PC-9 (cell line): ENCODE measurements around the gene PTPRF. TPM values are rescaled to one million over a fixed set of nuclear protein-coding genes. Genes with fewer than 3 reads are reported as not detected.

ENCODE experiments used
- BruUV-seq: library from RNA; stranded (reverse); fragments of 400-500 nt; replicated peaks from 2 replicates; lab custom pipeline; 2021; lab: Mats Ljungman, UMichigan
- CTCF ChIA-PET: fragments of 300-600 bp; sonication (Branson Sonifier 250); formaldehyde crosslinking; loops from one replicate; lab custom pipeline; 2022; ENCODE audit warnings: antibody characterized with exemption; lab: Charles Lee
- POLR2A ChIA-PET: fragments of 300-600 bp; sonication (Branson Sonifier 250); formaldehyde crosslinking; loops from one replicate; lab custom pipeline; 2022; ENCODE audit warnings: antibody characterized with exemption; ENCODE audit not compliant: unreplicated experiment; lab: Charles Lee
- DNase-seq, 2 experiments: peaks; one replicate each; pipeline versions ENCODE4 v3.0.0 to v3.0.0-alpha.2; 2015 to 2022; ENCODE audit warnings: mixed read lengths in 1 of 2
- H2AFZ ChIP-seq: fragments of 200-600 bp; sonication (generic); 2 replicates; pipeline ENCODE4 v1.8.1; 2017; ENCODE audit warnings: antibody characterized with exemption
- H3F3A ChIP-seq: fragments of 200-600 bp; sonication (generic); 2 replicates; pipeline ENCODE4 v1.8.1; 2017; ENCODE audit warnings: antibody characterized with exemption, mild to moderate bottlenecking, low read depth; ENCODE audit not compliant: insufficient read depth
- H3K27ac ChIP-seq: fragments of 200-600 bp; sonication (generic); 2 replicates; pipeline ENCODE4 v1.6.1; 2016; ENCODE audit warnings: mixed run types
- H3K27me3 ChIP-seq: fragments of 200-600 bp; sonication (generic); 2 replicates; pipeline ENCODE4 v1.6.1; 2016; ENCODE audit warnings: low read depth, mixed run types; ENCODE audit not compliant: insufficient read depth
- H3K36me3 ChIP-seq: fragments of 200-600 bp; sonication (generic); 2 replicates; pipeline ENCODE4 v1.6.1; 2016; ENCODE audit warnings: low read depth, mixed run types
- H3K4me1 ChIP-seq: fragments of 200-600 bp; sonication (generic); replicated peaks from 2 replicates; pipeline ENCODE4 v1.6.1; 2016; ENCODE audit warnings: mixed run types; ENCODE audit not compliant: insufficient read depth
- H3K4me2 ChIP-seq: fragments of 200-600 bp; sonication (generic); 2 replicates; pipeline ENCODE4 v1.6.1; 2017; ENCODE audit warnings: mixed run types
- H3K4me3 ChIP-seq: fragments of 200-600 bp; sonication (generic); 2 replicates; pipeline ENCODE4 v1.6.1; 2016; ENCODE audit warnings: mixed run types
- H3K79me2 ChIP-seq: fragments of 200-600 bp; sonication (generic); 2 replicates; pipeline ENCODE4 v1.6.1; 2017; ENCODE audit warnings: low read depth, mixed run types
- H3K9me2 ChIP-seq: fragments of 200-600 bp; sonication (generic); 2 replicates; pipeline ENCODE4 v1.8.1; 2017; ENCODE audit warnings: mild to moderate bottlenecking; ENCODE audit not compliant: insufficient read depth
- H3K9me3 ChIP-seq: fragments of 200-600 bp; sonication (generic); 2 replicates; pipeline ENCODE4 v1.8.1; 2016; ENCODE audit warnings: low read depth; ENCODE audit not compliant: insufficient read depth
- H4K20me1 ChIP-seq: fragments of 200-600 bp; sonication (generic); 2 replicates; pipeline ENCODE4 v1.8.1; 2017; ENCODE audit not compliant: insufficient read depth
- EZH2 ChIP-seq: fragments of 200-600 bp; sonication (generic); IDR thresholded peaks from 2 replicates; pipeline ENCODE4 v1.8.0; 2017; ENCODE audit warnings: antibody characterized with exemption, low read depth
- intact Hi-C: fragments of 100-400 bp; cut with micrococcal nuclease; formaldehyde crosslinking; loops from one replicate; pipeline ENCODE4 v1.10.0; 2022; ENCODE audit not compliant: unreplicated experiment
- total RNA-seq: library from RNA; stranded (reverse); gene quantifications from 2 replicates; pipeline ENCODE4 v1.2.3, GENCODE V29; 2021
- TF ChIP-seq, protein P1 (sequence below): fragments of 200-600 bp; sonication (generic); conservative IDR thresholded peaks from 2 replicates; pipeline ENCODE4 v1.6.1; 2017; ENCODE audit warnings: mixed run types, antibody characterized with exemption, mild to moderate bottlenecking, moderate library complexity

Gene PTPRF
- total RNA-seq, 1 experiment from 2014 or later, result 359 TPM

DNA sequence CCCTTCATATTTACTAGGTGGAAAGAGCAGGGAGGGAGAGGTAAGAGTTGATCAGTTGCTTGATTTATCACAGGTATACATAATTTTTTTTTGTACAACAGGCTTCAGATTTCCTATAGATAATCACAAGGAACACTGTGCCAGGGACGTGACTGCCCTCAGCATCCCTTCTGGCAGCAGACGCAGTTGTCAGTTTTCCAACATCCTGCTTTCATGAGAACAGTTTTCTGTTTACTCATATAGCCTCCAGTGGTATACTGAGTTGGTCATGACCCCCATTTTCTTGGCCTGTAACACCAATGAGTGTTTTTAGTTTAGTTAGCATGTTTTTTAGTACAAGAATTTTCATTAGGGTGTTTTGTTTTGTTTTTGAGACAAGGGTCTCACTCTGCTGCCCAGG lies 37.9 kb upstream of the PTPRF start:
- Histone ChIP-seq H3F3A (no peaks in the 10 kb centered on the region), H3K27ac (no peak overlapping the region), H3K36me3 (no peaks in the 10 kb centered on the region), H3K27me3 (no peaks in the 10 kb centered on the region), H3K9me2 (peaks cover 4% of the 10 kb centered on the region; the same call in 1 of the 2 replicates), H3K9me3 (peaks cover 9% of the 10 kb centered on the region; the same call in 1 of the 2 replicates), H3K79me2 (no peaks in the 10 kb centered on the region), H3K4me1 (0 out of 2 replicates have a peak, but pooled peaks cover 8% of the 10 kb centered on the region), H3K4me3 (no peak overlapping the region), H3K4me2 (no peak overlapping the region), H2AFZ (no peak overlapping the region), H4K20me1 (no peaks in the 10 kb centered on the region)
- BruUV-seq, result no TSS peak
- ChIA-PET POLR2A (no interaction called here), CTCF (no interaction called here)
- DNase-seq, result no peak
- intact Hi-C loops, result no loop called here
- TF ChIP-seq, protein P1, sequence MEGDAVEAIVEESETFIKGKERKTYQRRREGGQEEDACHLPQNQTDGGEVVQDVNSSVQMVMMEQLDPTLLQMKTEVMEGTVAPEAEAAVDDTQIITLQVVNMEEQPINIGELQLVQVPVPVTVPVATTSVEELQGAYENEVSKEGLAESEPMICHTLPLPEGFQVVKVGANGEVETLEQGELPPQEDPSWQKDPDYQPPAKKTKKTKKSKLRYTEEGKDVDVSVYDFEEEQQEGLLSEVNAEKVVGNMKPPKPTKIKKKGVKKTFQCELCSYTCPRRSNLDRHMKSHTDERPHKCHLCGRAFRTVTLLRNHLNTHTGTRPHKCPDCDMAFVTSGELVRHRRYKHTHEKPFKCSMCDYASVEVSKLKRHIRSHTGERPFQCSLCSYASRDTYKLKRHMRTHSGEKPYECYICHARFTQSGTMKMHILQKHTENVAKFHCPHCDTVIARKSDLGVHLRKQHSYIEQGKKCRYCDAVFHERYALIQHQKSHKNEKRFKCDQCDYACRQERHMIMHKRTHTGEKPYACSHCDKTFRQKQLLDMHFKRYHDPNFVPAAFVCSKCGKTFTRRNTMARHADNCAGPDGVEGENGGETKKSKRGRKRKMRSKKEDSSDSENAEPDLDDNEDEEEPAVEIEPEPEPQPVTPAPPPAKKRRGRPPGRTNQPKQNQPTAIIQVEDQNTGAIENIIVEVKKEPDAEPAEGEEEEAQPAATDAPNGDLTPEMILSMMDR, result no peak
- no peak for TF ChIP-seq EZH2

DNA sequence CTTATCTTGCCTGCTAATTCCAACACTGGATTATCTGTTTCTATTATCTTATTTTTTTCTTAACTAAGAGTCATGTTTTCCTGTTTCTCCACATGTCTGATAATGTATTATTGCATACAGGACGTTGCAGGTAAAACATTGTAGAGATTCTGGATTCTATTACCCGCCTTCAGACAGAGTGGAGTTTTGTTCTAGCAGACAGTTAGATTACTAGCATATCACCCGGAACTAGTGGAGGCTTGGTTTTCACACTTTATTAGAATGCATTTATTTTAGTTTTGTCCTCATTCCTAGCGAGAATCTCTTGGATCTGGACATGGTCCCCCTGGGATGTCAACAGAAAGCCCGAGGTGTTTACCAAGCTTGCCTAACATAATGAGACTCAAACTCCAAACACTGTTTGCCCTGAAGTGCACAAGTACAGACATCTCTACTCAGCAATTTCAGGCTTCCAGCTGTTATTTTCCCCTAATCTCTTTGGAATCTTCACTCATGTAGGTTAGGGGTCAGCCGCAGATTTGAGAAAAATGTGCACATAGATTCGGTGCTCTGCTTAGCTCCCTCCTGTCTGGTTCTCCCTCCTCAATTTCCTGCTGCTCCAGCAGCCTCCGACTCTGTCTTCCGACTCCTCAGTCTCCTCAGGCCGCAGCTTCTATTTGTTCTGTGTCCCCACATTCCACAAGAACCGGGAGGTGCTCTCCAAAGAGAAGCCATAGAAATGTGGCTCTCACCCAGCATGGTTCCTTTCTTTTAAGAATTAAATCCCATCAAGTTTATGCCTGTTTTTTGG lies 36.8 kb upstream of the PTPRF start:
- intact Hi-C loops, result loop anchor here (2.0 kb wide), 1 partner anchor 19 kb away; no protein-coding TSS in a partner anchor
- Histone ChIP-seq H2AFZ (no peak overlapping the region), H3K9me3 (peaks cover 7% of the 10 kb centered on the region; the same call in 1 of the 2 replicates), H4K20me1 (no peaks in the 10 kb centered on the region), H3K4me1 (0 out of 2 replicates have a peak, but pooled peaks cover 8% of the 10 kb centered on the region), H3K36me3 (no peaks in the 10 kb centered on the region), H3F3A (no peaks in the 10 kb centered on the region), H3K79me2 (no peaks in the 10 kb centered on the region), H3K4me2 (no peak overlapping the region), H3K4me3 (no peak overlapping the region), H3K27ac (no peak overlapping the region), H3K9me2 (peaks cover 4% of the 10 kb centered on the region; the same call in 1 of the 2 replicates), H3K27me3 (no peaks in the 10 kb centered on the region)
- ChIA-PET POLR2A (interaction anchor here (0.6 kb wide), 1 partner anchor 9 kb away, joined by 9 read pairs; no protein-coding TSS in a partner anchor), CTCF (no interaction called here)
- no TSS peak for BruUV-seq
- TF ChIP-seq, protein P1, result no peak
- no peak for TF ChIP-seq EZH2
- DNase-seq, result no peak

DNA sequence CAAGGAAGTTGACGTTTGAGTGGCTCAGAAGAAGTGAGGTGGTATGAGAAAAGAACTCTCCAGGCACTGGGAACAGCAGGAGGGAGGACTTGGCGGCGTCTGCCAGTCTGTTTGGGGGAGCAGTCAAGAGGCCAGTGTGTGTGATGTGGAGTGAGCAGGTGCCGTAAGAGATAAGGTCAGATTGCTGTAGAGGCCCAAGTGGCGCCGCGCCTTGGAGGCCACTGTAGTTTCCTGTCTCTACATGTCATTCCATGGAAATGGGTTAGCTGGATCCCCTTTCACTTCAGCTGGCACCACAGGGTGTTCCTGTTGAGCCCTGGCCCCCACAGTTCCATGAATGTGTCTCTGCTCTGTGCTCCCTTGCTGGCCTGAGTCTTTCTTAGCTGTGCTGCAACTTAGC lies 35.5 kb upstream of the PTPRF start:
- H3K4me2 ChIP-seq, result no peak overlapping the region
- no peaks in the 10 kb centered on the region for H4K20me1 ChIP-seq
- H3K79me2 ChIP-seq, result no peaks in the 10 kb centered on the region
- H3K27me3 ChIP-seq, result no peaks in the 10 kb centered on the region
- H3K9me2 ChIP-seq, result peaks cover 4% of the 10 kb centered on the region; the same call in 1 of the 2 replicates
- ChIA-PET POLR2A (interaction anchor here (0.6 to 0.7 kb wide), 2 partner anchors 127 to 354 kb away, joined by 3 to 4 read pairs; no protein-coding TSS in a partner anchor), CTCF (no interaction called here)
- H3K36me3 ChIP-seq, result no peaks in the 10 kb centered on the region
- no peak overlapping the region for H3K4me3 ChIP-seq
- 0 out of 2 replicates have a peak, but pooled peaks cover under 1% of the 10 kb centered on the region for H3F3A ChIP-seq
- no peak for TF ChIP-seq EZH2
- TF ChIP-seq, protein P1, result no peak
- intact Hi-C loops, result loop anchor here (2.0 kb wide), 1 partner anchor 18 kb away; no protein-coding TSS in a partner anchor
- 0 out of 2 replicates have a peak, but pooled peaks cover 8% of the 10 kb centered on the region for H3K4me1 ChIP-seq
- no peak overlapping the region for H2AFZ ChIP-seq
- no TSS peak for BruUV-seq
- H3K9me3 ChIP-seq, result peaks cover 7% of the 10 kb centered on the region; the same call in 1 of the 2 replicates
- no peak for DNase-seq
- no peak overlapping the region for H3K27ac ChIP-seq
